Stimulated activated CD8-positive, alpha-beta memory T cell treated with anti-CD3 and anti-CD28 coated beads, Interleukin-7, amount 100 ng/mL, for 48 hours (primary cell): Measurements from ENCODE around the gene REEP3.
A peak's percentile ranks its signal among the peaks of the same experiment; 100 is the strongest.
"Not testable (repeated sequence)": the region's sequence is repeated elsewhere in the genome, so short reads cannot be mapped to it uniquely, and the experiment has no call there.

Experiments used
- DNase-seq, 2 donors: peaks; one replicate each; pipeline ENCODE4 v3.0.0-alpha.2; 2020; ENCODE audit warnings: low read depth in 1 of 2; ENCODE audit errors: extremely low read depth in 1 of 2

The REEP3 gene

GRCh38 chr10:63520500-63521415 lies at the start of gene REEP3:
TSS of gene REEP3 (plus strand) at chr10:63521401. CDS start at chr10:63521546, 145 bp downstream.
- peak; percentile 21 to 23 for DNase-seq

- DNase-seq = no peak
Observed at GRCh38 chr10:63474488-63474887, 46.7 kb upstream of the REEP3 start.

- DNase-seq = no peak
Observed at GRCh38 chr10:63477927-63478326, 43.3 kb upstream of the REEP3 start.

GRCh38 chr10:63478564-63478963 lies 42.6 kb upstream of the REEP3 start:
- DNase-seq = no peak

GRCh38 chr10:63480237-63480636 lies 41.0 kb upstream of the REEP3 start:
- DNase-seq = no peak

GRCh38 chr10:63481815-63482421 lies 39.3 kb upstream of the REEP3 start:
- DNase-seq = no peak

GRCh38 chr10:63483983-63484382 lies 37.2 kb upstream of the REEP3 start:
- DNase-seq = no peak

- no peak for DNase-seq
Observed at GRCh38 chr10:63487990-63488389, 33.2 kb upstream of the REEP3 start.

- no peak for DNase-seq
Observed at GRCh38 chr10:63489838-63490237, 31.4 kb upstream of the REEP3 start.

- no peak for DNase-seq
Observed at GRCh38 chr10:63491588-63492316, 29.4 kb upstream of the REEP3 start.

GRCh38 chr10:63492317-63492690 lies 28.9 kb upstream of the REEP3 start:
- not testable (repeated sequence) for DNase-seq

- DNase-seq = no peak
Observed at GRCh38 chr10:63493004-63493403, 28.2 kb upstream of the REEP3 start.

GRCh38 chr10:63494951-63495350 lies 26.2 kb upstream of the REEP3 start:
- DNase-seq = no peak

- no peak for DNase-seq
Observed at GRCh38 chr10:63496561-63496960, 24.6 kb upstream of the REEP3 start.

- DNase-seq = no peak
Observed at GRCh38 chr10:63497321-63497720, 23.9 kb upstream of the REEP3 start.

- no peak for DNase-seq
Observed at GRCh38 chr10:63498665-63499064, 22.5 kb upstream of the REEP3 start.

GRCh38 chr10:63500551-63500950 lies 20.6 kb upstream of the REEP3 start:
- DNase-seq = not testable (repeated sequence)

- DNase-seq = no peak
Observed at GRCh38 chr10:63501954-63502353, 19.2 kb upstream of the REEP3 start.

- no peak for DNase-seq
Observed at GRCh38 chr10:63502832-63503231, 18.4 kb upstream of the REEP3 start.

GRCh38 chr10:63503395-63503794 lies 17.8 kb upstream of the REEP3 start:
- no peak for DNase-seq

- DNase-seq = no peak
Observed at GRCh38 chr10:63504145-63504881, 16.9 kb upstream of the REEP3 start.
